Suppressor macrophage (primary cell): ENCODE data around the gene FOXM1.

Source experiments
- DNase-seq, 4 experiments: peaks; one replicate each; pipeline ENCODE4 v3.0.0-alpha.2; 2020 to 2022

FOXM1 gene

GRCh38 chr12:2836574-2836973, 40.4 kb downstream of the FOXM1 start:
- DNase-seq, result peak; percentile 44 to 70 (median 66)

- no peak for DNase-seq
Measured at GRCh38 chr12:2835691-2836403, 41.1 kb downstream of the FOXM1 start.

- DNase-seq, result no peak
Measured at GRCh38 chr12:2834581-2835491, 42.1 kb downstream of the FOXM1 start, which contains the start of gene NRIP2. TSS of gene NRIP2 (minus strand) at chr12:2835035. CDS start at chr12:2834983, 52 bp downstream.

GRCh38 chr12:2833810-2834209, 43.2 kb downstream of the FOXM1 start:
- peak in 2 of 4 experiments; percentile 15 to 17 for DNase-seq

- DNase-seq, result no peak
Measured at GRCh38 chr12:2833327-2833726, 43.6 kb downstream of the FOXM1 start.

- no peak for DNase-seq
Measured at GRCh38 chr12:2832550-2833127, 44.3 kb downstream of the FOXM1 start.

- no peak for DNase-seq
Measured at GRCh38 chr12:2829275-2829674, 47.7 kb downstream of the FOXM1 start.

GRCh38 chr12:2826721-2827515, 50.1 kb downstream of the FOXM1 start:
- no peak for DNase-seq

GRCh38 chr12:2826036-2826435, 50.9 kb downstream of the FOXM1 start:
- DNase-seq, result no peak

GRCh38 chr12:2825132-2825531, 51.8 kb downstream of the FOXM1 start:
- DNase-seq, result no peak

- no peak for DNase-seq
Measured at GRCh38 chr12:2824541-2824940, 52.4 kb downstream of the FOXM1 start.

- DNase-seq, result no peak
Measured at GRCh38 chr12:2823483-2823882, 53.5 kb downstream of the FOXM1 start.

- no peak for DNase-seq
Measured at GRCh38 chr12:2820432-2820831, 56.5 kb downstream of the FOXM1 start.

GRCh38 chr12:2819810-2820209, 57.2 kb downstream of the FOXM1 start:
- DNase-seq, result no peak

- peak; percentile 64 to 84 (median 74) for DNase-seq
Measured at GRCh38 chr12:2813214-2814185, 63.5 kb downstream of the FOXM1 start.

- peak; percentile 98 to 99 (median 99) for DNase-seq
Measured at GRCh38 chr12:2812290-2813213, 64.4 kb downstream of the FOXM1 start, which contains the start of gene ITFG2. TSS of gene ITFG2 (plus strand) at chr12:2812668. CDS start at chr12:2812761, 93 bp downstream.

- no peak for DNase-seq
Measured at GRCh38 chr12:2811801-2812200, 65.2 kb downstream of the FOXM1 start.
